Measurements from ENCODE around the gene BTNL8. TPM values are rescaled to one million over a fixed set of nuclear protein-coding genes. Genes with fewer than 3 reads are reported as not detected.
A peak's percentile ranks its signal among the peaks of the same experiment; 100 is the strongest.

BTNL8 gene
- total RNA-seq, 2 experiments from 2014 or later = not detected

DNA sequence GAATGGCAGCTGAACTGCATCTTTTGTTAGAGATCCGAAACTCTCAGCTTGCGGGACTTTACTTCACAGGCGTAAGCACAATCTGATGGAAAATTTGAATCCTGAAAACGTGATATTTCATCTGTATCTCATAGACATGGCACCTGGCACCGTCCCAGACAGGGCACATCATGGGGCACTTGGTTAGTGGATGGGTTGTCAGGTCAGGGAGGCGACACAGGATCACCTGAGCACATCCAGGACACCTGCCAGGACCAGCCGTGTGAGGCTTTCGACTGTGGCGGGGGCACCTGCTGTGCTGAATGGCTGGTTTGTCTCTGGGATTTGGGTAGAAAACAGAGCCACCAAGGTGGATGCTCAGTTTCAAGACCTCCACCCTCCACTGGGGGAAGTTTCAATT lies 26.5 kb upstream of the BTNL8 start:
- H3K36me3 Mint-ChIP-seq (ENCODE audit: low read depth) = no peaks in the 10 kb centered on the region
- ATAC-seq (ENCODE audit: poor library complexity) = no peak
- no peak overlapping the region for H3K27ac Mint-ChIP-seq
- CTCF ChIA-PET = no interaction called here
- no peaks in the 10 kb centered on the region for H3K9me3 Mint-ChIP-seq
- Histone ChIP-seq H3K9me3 (ENCODE audit: control insufficient read depth in 1 of 2, insufficient read depth in 1 of 2, low read length in 2 of 2) (no peaks in the 10 kb centered on the region), H3K4me3 (ENCODE audit: low read length) (no peak overlapping the region), H3K27ac (ENCODE audit: low read depth in 1 of 2, low read length in 2 of 2) (no peak overlapping the region), H3K4me1 (ENCODE audit: insufficient read depth, low read length) (peaks cover 9% of the 10 kb centered on the region), H3K36me3 (ENCODE audit: insufficient read depth, low read length) (no peaks in the 10 kb centered on the region), H3K27me3 (ENCODE audit: control insufficient read depth in 1 of 2, insufficient read depth in 2 of 2, low read length in 2 of 2) (no peaks in the 10 kb centered on the region)
- no peak for DNase-seq
- intact Hi-C loops (cut with DNase I, micrococcal nuclease) = no loop called here
- H3K4me3 Mint-ChIP-seq = no peak overlapping the region
- H3K27me3 Mint-ChIP-seq = peaks cover 11% of the 10 kb centered on the region
- TF ChIP-seq, protein P1, sequence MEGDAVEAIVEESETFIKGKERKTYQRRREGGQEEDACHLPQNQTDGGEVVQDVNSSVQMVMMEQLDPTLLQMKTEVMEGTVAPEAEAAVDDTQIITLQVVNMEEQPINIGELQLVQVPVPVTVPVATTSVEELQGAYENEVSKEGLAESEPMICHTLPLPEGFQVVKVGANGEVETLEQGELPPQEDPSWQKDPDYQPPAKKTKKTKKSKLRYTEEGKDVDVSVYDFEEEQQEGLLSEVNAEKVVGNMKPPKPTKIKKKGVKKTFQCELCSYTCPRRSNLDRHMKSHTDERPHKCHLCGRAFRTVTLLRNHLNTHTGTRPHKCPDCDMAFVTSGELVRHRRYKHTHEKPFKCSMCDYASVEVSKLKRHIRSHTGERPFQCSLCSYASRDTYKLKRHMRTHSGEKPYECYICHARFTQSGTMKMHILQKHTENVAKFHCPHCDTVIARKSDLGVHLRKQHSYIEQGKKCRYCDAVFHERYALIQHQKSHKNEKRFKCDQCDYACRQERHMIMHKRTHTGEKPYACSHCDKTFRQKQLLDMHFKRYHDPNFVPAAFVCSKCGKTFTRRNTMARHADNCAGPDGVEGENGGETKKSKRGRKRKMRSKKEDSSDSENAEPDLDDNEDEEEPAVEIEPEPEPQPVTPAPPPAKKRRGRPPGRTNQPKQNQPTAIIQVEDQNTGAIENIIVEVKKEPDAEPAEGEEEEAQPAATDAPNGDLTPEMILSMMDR (IDR thresholded peaks at IDR 0.05) = no peak
- POLR2A ChIA-PET = no interaction called here
- H3K4me1 Mint-ChIP-seq (ENCODE audit: low read depth) = no peaks in the 10 kb centered on the region

DNA sequence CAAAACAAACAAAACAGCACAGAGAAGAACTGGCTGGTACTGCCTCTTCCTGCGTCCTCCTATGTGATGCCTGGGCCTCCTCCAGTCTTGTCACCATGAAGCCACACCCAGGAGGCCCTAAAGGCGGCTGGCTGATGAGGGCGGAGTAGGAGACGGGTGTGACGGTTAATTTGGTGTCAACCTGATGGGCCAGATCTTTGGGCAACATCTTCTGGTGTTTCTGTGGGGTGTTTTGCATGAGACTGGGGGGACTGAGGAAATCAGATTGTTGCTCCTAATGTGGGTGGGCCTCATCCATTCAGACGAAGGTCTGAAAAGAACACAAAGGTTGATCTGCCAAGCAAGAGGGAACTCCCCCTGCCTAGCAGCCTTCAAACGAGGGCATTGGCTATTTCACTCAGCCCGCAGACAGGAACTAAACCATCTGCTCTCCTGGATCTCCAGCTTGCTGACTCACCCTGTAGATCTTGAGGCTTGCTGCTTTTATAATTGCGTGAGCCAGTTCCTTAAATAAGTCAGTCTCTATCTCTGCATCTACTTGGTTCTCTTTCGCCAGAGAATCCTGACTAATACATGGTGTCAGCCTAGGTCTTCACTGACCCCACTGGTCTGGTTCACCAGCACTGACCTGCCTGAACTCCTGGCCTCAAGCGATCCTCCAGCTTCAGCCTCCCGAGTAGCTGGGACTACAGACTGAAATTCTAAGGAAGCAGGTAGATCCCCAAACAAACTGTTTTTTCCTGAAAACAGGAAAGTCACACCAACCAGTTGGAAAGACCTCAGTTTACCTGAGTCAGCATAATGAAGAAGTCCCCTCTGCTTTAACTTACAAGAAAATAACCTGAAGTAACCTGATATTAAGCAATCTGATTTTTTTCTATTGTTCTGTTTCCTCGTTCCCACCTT lies 25.1 kb upstream of the BTNL8 start:
- H3K27ac Mint-ChIP-seq = no peak overlapping the region
- POLR2A ChIA-PET = no interaction called here

DNA sequence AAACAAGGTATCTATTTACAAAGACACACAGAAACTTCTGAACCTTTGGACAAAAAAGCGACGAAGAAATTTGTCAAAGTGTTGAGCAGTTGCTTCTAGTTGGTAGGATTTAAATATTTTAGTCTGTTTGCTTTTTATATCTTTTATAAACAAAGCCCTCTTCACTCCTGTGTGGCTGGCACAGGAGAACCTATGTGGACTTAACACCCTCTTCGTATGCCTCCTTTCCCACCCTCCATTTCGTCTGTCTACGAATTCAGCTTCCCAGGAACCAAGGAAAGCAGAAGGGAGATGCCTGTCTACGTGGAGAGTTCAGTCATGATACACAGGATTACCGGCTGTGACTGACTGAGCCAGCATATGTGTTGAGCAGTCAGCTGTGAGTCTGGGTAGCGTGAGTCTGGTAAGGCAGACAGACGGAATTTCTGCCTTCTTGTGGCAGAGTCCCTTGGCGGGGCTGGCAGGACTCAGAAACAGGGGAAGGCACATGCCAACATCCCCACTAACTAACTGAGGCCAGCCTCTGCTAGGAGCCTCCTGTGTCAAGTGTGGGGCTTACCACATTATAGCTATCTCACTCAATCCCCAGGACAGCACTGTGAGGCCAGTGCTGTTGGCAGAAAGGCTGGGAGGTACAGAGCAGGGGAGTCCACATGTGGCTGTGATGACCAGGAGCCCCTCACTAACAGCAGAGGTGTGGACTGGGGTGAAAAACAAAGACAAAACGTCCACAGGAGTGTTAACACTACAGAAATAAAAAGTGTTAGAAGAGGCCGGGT lies 24.0 kb upstream of the BTNL8 start:
- Mint-ChIP-seq H3K9me3 (no peaks in the 10 kb centered on the region), H3K27ac (no peak overlapping the region), H3K27me3 (no peaks in the 10 kb centered on the region), H3K36me3 (ENCODE audit: low read depth) (no peaks in the 10 kb centered on the region), H3K4me1 (ENCODE audit: low read depth) (no peaks in the 10 kb centered on the region), H3K4me3 (no peak overlapping the region)
- Histone ChIP-seq H3K4me1 (ENCODE audit: insufficient read depth, low read length) (peaks cover 9% of the 10 kb centered on the region), H3K27ac (ENCODE audit: low read depth in 1 of 2, low read length in 2 of 2) (no peak overlapping the region), H3K9me3 (ENCODE audit: control insufficient read depth in 1 of 2, insufficient read depth in 1 of 2, low read length in 2 of 2) (no peaks in the 10 kb centered on the region), H3K36me3 (ENCODE audit: insufficient read depth, low read length) (no peaks in the 10 kb centered on the region), H3K27me3 (ENCODE audit: control insufficient read depth in 1 of 2, insufficient read depth in 2 of 2, low read length in 2 of 2) (no peaks in the 10 kb centered on the region), H3K4me3 (ENCODE audit: low read length) (no peak overlapping the region)
- no peak for DNase-seq
- ChIA-PET CTCF (no interaction called here), POLR2A (no interaction called here)
- TF ChIP-seq, protein P1 (IDR thresholded peaks at IDR 0.05) = no peak
- no peak for ATAC-seq (ENCODE audit: poor library complexity)
- intact Hi-C loops (cut with DNase I, micrococcal nuclease) = no loop called here

More for the DNA sequence above, 25.1 kb upstream of the BTNL8 start:
- ATAC-seq (ENCODE audit: poor library complexity) = peak; percentile 57
- Mint-ChIP-seq H3K27me3 (peaks cover 3% of the 10 kb centered on the region), H3K4me3 (no peak overlapping the region), H3K4me1 (ENCODE audit: low read depth) (no peaks in the 10 kb centered on the region), H3K36me3 (ENCODE audit: low read depth) (no peaks in the 10 kb centered on the region), H3K9me3 (no peaks in the 10 kb centered on the region)
- Histone ChIP-seq H3K4me1 (ENCODE audit: insufficient read depth, low read length) (peaks cover 9% of the 10 kb centered on the region), H3K27ac (ENCODE audit: low read depth in 1 of 2, low read length in 2 of 2) (no peak overlapping the region), H3K9me3 (ENCODE audit: control insufficient read depth in 1 of 2, insufficient read depth in 1 of 2, low read length in 2 of 2) (no peaks in the 10 kb centered on the region), H3K36me3 (ENCODE audit: insufficient read depth, low read length) (no peaks in the 10 kb centered on the region), H3K27me3 (ENCODE audit: control insufficient read depth in 1 of 2, insufficient read depth in 2 of 2, low read length in 2 of 2) (no peaks in the 10 kb centered on the region), H3K4me3 (ENCODE audit: low read length) (no peak overlapping the region)
- intact Hi-C loops (cut with DNase I, micrococcal nuclease) = no loop called here
- TF ChIP-seq, protein P1 (IDR thresholded peaks at IDR 0.05) = no peak
- DNase-seq = peak in 3 of 14 experiments; percentile 45 to 74 (median 64)
- CTCF ChIA-PET = interaction anchor here (1.0 kb wide), 1 partner anchor 13 kb away, joined by 3 read pairs; the partner anchor contains the start of gene ZFP62
